Fibroblast of upper back skin (primary cell): ENCODE measurements around the gene ELP2.
"Not testable (repeated sequence)": the region's sequence is repeated elsewhere in the genome, so short reads cannot be mapped to it uniquely, and the experiment has no call there.

Experiments used
- DNase-seq: peaks from one replicate; pipeline ENCODE4 v3.0.0-alpha.2; 2013

Gene ELP2

DNA sequence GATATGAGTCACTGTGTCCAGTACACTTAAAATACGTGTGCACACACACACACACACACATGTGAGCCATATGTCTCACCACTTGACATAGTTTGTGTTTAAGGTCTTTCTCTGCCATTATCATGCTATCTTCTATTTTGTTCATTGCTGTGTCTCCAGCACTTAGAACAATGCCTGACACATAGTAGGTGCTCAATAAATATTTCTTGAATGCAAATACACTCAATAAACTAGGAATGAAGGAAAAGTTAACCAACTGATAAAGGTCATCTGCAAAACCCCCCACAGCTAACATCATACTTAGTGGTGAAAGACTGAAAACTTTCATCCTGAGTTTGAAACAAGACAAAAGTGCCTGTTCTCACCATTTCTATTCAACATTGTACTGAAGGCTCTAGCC, 62.0 kb downstream of the ELP2 start:
- DNase-seq = no peak

DNA sequence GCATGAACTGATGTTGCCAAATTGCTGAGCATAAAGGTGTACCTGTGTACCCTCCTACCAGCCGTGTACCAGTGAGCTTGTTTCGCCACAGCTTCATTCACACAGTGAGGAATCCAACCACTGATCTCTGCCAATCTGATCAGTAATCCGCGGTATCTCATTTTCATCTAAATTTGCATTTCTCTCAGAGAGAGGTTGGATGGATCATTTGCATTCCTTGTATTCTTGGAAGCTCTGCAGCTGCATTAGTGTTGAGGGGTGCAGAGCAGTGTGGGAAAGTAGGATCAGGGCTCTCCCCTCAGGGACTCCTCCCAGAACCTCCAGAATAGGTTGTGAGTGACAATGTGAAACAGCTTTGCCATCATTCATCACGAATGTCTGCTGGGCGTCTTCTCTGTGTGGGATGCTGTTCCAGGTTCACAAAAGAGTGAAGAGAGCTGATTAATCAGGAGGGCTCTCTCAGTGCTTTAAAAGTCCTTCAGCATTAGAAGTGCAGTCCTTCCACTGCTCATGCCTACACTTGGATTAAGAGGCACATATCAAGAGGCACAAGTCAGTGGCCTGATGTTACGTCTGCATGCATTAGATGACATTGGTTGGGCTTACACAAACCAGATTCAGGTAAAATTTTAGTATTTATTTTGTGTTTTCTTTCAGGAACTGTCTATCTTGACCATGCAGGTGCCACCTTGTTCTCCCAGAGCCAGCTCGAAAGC, 65.1 kb downstream of the ELP2 start:
- no peak for DNase-seq

DNA sequence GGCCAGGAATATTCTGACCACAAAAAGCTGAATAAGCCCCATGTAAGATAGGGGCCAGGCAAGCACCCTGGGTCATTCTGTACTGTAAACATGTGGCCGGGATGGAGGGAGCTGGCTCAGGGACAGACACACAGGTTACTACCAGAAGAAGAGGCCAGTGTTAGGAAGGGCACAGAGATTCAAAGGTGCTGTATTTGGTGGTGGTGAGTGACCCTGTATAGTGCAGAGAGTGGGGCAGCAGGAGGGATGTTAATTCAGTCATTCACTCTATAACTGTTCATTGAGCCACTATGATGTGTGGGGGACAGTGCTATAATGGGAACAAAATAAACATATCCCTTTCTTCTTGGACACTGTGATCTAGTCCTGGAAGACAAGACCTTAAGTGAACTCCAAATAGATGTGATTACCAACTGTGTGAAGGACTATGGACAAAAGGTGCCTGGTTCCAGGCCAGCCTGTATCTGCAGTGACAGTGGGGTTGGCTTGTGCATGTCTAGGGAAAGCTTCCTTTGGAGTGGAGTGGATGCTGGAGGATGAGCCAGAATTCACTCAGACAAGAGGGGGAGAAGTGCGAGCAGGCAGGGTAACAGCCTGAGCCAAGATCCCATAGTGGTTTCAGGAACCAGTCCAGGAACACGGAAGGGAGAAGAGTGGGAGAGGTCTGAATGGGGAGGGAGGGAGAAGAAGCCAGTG, 65.9 kb downstream of the ELP2 start:
- peak; percentile 25 for DNase-seq

DNA sequence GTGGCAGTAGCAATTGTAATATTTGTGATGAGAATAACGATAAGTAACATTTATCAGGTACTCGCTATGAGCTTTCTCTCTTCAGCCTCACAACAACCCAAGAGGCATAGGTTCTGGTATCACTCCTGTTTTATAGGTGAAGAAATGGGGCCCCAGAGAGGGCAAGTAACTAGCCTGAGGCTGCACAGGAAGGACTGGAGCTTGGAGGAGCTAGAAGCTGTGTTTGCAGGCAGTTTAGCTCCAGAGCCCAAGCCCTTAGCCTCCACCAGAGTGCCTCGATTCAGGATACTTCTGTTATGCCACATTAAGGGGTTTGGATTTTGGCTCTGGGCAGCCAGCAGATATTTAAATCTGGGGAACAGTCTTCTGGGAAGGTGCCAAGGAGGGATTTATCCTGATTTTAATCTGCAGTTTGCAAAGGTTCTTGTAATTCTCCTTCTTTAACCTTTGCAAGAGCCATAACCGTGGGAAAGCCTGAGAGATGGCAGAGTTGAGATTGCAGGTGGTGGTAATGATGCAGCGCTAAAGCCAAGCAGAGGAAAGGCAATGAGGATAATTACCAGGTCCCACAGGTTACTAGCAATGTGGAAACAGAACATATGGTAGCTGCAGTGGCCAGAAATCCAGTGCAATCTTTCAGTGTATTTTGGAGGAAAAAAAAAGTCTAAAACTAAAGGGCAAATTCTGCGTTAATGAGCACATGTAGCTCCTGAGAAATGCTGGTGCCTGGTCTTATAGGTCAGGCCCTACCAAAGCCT, 66.7 kb downstream of the ELP2 start:
- no peak for DNase-seq

DNA sequence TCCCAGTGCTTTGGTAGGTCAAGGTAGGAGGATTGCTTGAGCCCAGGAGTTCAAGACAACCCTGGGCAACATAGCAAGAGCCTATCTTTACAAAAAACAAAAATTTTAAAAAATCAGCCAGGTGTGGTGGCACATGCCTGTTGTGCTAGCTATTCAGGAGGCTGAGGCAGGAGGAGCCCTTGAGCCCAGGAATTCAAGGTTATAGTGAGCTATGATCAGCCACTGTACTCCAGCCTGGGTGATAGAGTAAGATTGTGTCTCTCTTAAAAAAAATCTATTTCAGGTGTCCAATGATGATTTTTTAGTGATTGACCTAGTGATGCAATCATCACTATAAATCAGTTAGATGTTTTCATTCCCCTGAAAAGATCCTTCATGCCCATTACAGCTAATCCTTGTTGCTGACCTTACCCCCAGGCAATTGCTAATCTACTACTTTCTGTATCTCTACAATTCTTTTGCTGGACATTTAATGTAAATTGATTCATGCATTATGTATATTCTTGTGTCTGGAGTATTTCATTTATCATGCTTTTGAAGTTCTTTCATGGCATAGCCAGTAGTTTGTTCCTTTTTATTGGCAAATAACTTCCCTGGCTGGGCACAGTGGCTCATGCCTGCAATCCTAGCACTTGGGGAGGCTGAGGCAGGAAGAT, 67.9 kb downstream of the ELP2 start:
- no peak for DNase-seq

DNA sequence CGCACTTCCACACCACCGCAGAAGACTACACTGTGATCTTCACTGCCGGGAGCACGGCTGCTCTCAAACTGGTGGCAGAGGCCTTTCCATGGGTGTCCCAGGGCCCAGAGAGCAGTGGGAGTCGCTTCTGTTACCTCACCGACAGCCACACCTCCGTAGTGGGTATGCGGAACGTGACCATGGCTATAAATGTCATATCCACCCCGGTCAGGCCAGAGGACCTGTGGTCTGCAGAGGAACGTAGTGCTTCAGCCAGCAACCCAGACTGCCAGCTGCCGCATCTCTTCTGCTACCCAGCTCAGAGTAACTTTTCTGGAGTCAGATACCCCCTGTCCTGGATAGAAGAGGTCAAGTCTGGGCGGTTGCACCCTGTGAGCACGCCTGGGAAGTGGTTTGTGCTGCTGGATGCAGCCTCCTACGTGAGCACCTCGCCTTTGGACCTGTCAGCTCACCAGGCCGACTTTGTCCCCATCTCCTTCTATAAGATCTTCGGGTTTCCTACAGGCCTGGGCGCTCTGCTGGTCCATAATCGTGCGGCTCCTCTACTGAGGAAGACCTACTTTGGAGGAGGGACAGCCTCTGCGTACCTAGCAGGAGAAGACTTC, 70.1 kb downstream of the ELP2 start:
- DNase-seq = no peak

DNA sequence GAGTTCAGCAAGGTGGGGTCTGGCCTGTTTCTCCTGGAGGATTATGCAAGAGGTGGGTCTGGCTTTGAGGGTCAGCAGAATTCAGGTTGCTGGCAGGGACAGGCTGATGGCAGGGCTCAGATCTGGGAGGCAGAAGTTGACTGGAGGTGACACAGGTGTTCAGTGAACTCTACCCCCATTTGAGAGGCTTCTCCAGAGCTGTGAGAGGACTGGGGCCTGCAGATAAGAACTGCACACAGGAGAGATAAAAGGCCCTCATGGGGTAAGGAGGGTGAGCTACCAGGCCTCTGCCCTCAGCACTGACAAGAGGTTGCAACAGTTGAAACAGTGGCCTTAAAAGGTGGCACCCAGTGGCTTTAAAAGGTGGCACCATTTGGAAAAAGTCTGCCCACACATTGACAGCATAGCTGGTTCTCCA, 70.7 kb downstream of the ELP2 start:
- DNase-seq = no peak

DNA sequence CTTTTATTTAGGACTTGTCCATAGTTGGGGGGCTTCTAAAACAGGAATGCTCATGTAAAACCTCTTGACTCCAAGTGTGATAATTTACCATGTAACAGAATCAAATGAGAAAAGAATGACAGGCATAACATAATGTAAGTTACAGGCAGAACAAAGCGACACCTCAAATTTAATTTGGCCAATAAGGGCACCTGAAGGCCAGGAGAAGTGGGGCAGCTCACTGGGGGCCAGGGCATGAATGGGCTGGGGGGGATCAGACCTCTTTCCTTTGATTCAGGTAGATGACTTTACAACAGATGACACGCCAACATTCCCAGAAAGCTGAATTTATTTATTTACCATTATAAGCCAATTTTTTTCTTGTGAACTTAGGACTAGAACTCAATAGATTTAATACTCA, 72.1 kb downstream of the ELP2 start:
- DNase-seq = no peak

DNA sequence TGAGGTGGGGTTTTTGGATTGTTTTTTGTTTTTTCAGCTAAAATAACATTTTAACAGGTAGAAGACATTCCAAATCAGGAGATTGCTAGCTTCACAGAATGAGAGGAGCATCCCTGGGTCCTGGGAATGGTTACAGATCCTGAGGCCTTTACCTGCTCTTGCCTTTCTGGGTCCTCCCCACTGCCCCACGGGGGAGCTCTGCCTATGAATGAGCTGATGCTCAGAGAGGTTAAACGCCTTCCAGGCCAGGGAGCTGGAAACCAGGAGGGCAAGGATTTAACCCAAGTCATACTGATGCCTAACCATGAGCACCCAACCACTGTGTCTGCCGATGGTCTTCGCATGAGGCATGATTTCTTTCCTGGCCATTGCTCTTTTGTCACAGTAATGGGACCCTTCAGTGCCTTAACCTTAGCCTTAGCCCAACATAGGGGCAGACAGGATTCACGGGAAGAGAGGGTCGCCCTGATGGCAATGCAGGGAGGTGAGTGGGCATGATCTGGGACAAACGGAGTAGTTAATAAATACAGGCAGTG, 73.7 kb downstream of the ELP2 start:
- no peak for DNase-seq

DNA sequence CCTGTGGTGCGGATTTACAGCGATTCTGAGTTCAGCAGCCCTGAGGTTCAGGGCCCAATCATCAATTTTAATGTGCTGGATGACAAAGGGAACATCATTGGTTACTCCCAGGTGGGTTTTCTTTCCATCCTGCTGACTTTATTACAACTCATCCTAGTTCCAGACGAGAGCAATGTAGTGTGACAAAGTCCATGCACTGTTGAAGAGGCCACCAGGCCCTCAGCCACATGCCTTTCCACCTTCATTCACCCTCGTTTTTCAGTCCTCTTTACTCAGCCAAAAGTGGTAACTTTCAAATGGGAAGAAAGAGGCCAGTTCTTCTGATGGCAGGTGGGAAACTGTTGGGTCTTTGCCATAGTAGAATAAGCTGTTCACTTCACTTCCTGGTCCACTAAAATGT, 75.5 kb downstream of the ELP2 start:
- DNase-seq = no peak

DNA sequence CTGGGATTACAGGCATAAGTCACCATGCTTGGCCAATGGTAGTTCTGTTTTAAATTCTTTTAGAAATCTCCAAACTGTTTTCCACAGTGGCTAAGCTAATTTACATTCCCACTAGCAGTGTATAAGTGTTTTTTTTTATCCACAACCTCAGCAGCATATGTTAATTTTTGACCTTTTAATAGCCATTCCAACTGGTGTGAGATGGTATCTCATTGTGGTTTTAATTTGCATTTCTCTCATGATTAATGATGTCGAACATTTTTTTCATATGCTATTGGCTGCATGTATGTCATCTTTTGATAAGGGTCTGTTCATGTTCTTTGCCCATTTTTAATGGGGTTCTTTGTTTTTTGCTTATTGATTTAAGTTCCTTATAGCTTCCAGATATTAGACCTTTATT, 77.6 kb downstream of the ELP2 start:
- DNase-seq = no peak

DNA sequence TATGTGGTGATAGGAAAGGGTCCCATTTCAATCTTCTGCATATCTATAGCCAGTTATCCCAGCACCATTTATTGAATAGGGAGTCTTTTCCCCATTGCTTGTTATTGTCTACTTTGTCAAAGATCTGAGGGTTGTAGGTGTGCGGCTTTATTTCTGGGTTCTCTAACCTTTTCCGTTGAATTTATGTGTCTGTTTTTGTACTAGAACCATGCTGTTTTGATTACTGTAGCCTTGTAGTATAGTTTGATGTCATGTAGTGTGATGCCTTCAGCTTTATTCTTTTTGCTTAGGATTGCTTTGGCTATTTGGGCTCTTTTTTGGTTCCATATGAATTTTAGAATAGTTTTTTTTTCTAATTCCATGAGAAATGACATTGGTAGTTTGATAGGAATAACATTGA, 78.3 kb downstream of the ELP2 start:
- not testable (repeated sequence) for DNase-seq

DNA sequence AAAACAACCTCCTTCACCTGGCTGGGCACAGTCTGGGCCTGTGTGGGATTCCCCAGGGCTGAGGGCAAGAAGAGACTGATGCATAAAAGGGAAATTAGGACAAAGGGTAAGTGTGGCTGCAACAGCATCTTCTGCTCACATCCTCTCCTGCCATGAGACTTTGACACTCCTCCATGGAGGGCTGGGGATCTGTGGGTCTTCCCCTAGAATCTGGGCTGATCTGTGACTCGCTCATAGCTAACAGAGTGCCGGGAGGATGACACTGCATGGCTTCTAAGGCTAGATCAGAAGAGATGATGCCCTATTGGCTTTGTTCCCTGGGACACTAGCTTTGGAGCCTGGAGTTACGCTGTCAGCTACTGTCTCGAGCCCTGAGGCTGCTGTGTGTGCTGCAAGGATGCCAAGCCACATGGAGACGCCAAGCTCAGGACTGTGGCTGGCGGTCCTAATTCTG, 81.9 kb downstream of the ELP2 start:
- peak; percentile 54 for DNase-seq

DNA sequence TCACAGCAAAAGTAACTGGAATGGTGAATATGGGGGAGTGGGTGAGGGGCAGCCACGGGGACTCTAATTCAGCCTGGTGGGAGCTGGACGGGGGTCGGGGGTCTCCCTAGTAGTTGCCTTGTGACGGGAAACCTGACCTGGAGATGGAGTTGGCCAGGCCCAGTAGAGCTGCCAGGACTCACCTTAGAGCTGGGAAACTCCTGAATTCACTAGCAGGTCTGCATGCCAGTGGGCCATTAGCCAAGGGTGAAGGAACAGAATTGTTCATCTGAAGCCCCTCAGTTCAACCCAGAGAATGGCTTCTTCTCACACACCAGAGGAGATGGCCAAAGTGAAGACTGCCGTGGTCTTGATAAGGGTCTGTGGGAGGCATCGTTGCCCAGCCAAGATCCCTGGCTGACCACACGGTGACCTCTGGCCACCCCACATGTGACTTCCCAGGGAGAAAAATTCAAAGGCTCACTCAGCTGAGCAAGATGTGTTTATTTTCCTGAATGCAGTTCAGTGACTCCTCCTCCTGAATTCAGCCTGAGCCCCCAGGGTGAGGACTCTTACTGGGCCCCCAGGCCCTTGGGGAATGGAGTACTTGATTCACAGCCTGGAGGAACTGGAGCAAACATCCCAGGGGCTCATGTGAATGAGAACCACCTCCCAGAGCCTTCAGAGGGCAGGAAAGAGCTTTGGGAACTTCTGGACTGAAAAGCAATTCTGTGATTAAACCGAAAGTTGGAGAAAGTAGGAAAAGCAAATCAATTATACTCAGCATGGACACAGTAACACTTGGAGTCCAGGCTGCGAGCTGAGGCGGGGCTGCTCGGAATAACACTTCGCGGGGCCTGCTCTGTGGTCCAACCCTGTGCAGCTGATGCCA, 82.8 kb downstream of the ELP2 start:
- DNase-seq = no peak

DNA sequence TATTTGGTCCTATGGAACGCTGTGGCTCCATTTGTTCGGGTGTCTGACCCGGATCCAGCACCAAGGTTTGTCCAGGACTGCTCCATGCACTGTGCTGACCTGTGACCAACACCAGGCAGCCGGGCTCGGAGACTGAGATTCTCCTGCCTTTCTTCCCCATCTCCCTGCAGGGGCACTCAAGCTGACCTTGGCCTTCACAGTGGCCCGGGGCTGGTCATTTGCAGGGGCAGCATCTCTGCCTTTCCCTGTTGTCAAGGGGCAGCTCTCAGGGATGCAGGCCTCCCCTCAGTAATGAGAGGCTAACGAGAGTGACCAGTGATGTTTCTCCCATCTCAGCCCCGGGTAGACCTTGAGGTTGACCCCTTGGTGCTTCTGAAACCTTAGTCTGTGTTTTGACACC, 85.1 kb downstream of the ELP2 start:
- no peak for DNase-seq

DNA sequence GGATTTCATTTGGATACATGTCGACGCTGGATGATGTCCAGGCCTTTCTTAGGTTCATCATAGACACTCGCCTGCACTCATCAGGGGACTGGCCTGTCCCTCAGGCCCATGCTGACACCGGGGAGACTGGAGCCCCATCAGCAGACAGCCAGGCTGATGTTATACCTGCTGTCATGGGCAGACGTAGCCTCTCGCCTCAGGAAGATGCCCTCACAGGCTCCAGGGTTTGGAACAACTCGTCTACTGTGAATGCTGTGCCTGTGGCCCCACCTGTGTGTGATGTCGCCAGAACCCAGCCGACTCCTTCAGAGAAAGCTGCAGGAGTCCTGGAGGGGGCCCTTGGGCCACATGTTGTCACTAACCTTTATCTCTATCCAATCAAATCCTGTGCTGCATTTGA, 85.9 kb downstream of the ELP2 start:
- no peak for DNase-seq

DNA sequence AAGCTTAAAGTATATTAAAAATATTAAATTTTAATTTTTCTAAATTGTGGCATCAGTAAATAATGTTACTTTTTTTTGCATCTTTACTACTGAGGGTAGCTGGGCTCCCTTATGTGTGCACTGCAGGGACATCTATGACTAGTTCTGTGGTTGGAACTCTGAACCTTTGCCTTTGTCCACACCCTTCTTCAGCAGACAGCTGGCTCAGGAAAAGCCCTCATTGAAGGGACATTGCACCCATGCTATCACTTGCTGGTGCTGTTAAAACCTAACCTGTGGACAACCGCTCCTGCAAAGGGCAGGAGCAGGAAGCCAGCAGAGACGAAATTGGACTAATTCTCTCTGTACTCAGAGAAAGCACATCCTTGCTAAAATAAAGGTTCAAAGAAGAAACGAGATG, 87.6 kb downstream of the ELP2 start:
- DNase-seq = no peak

DNA sequence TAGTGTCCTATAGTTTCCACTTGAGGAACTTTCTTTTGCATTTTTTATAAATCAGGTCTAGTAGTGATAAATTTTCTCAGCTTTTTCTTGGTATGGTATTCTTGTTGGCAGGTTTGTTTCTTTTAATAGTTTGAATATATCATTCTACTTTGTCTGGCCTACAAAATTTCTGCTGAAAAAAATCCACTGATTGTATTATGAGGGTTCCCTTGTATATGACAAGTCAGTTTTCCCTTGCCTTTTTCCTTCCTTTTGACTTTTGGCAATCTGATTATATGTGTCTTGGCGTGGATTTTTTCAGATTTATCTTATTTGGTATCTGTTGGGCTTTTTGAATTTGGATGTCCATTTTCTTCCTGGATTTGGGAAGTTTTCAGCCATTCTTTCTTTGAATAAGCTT, 99.5 kb downstream of the ELP2 start:
- DNase-seq = no peak
